WTC11 (cell line): ENCODE results near the gene EMC6.

Source experiments
- ATF1 ChIP-seq: sonication (generic); formaldehyde crosslinking; IDR thresholded peaks from 2 replicates; pipeline ENCODE4 v1.8.1; 2023; ENCODE audit warnings: mild to moderate bottlenecking, moderate library complexity, missing genetic modification reagents
- CBFB ChIP-seq: sonication (generic); formaldehyde crosslinking; IDR thresholded peaks from 2 replicates; pipeline ENCODE4 v1.8.1; 2022; ENCODE audit warnings: mild to moderate bottlenecking, low read depth, missing genetic modification reagents
- CREM ChIP-seq: sonication (generic); formaldehyde crosslinking; IDR thresholded peaks from 2 replicates; pipeline ENCODE4 v1.8.1; 2022; ENCODE audit warnings: mild to moderate bottlenecking, missing genetic modification reagents, moderate library complexity
- CTCF ChIP-seq: fragments of 200-600 bp; IDR thresholded peaks from 2 replicates; pipeline ENCODE4 v1.8.0; 2022; ENCODE audit warnings: antibody characterized with exemption
- E2F5 ChIP-seq: sonication (generic); formaldehyde crosslinking; IDR thresholded peaks from 2 replicates; pipeline ENCODE4 v1.8.1; 2022; ENCODE audit warnings: mild to moderate bottlenecking, moderate library complexity, missing genetic modification reagents
- ESRRA ChIP-seq: sonication (generic); formaldehyde crosslinking; IDR thresholded peaks from 2 replicates; pipeline ENCODE4 v1.8.1; 2022; ENCODE audit warnings: mild to moderate bottlenecking, missing genetic modification reagents, borderline replicate concordance
- FOXJ3 ChIP-seq: sonication (generic); formaldehyde crosslinking; IDR thresholded peaks from 2 replicates; pipeline ENCODE4 v1.9.0; 2021; ENCODE audit warnings: missing genetic modification reagents, mild to moderate bottlenecking, borderline replicate concordance
- JAZF1 ChIP-seq: fragments of 250-450 bp; sonication (Bioruptor Pico); IDR thresholded peaks from 2 replicates; pipeline ENCODE4 v1.9.0; 2021; ENCODE audit warnings: moderate library complexity, mild to moderate bottlenecking, inconsistent platforms
- MAX ChIP-seq: sonication (generic); formaldehyde crosslinking; IDR thresholded peaks from 2 replicates; pipeline ENCODE4 v1.8.0; 2022; ENCODE audit warnings: mild to moderate bottlenecking, missing genetic modification reagents
- NFYB ChIP-seq: sonication (generic); formaldehyde crosslinking; conservative IDR thresholded peaks from 2 replicates; pipeline ENCODE4 v1.8.0; 2022; ENCODE audit warnings: low read depth, missing genetic modification reagents
- USF1 ChIP-seq: sonication (generic); formaldehyde crosslinking; IDR thresholded peaks from 2 replicates; pipeline ENCODE4 v1.8.0; 2022; ENCODE audit warnings: mild to moderate bottlenecking, missing genetic modification reagents
- ZNF121 ChIP-seq: sonication (generic); formaldehyde crosslinking; IDR thresholded peaks from 2 replicates; pipeline ENCODE4 v1.8.0; 2023; ENCODE audit warnings: missing genetic modification reagents
- ZNF281 ChIP-seq: sonication (generic); formaldehyde crosslinking; IDR thresholded peaks from 2 replicates; pipeline ENCODE4 v1.8.0; 2023; ENCODE audit warnings: mild to moderate bottlenecking, missing genetic modification reagents
- ZNF512 ChIP-seq: sonication (generic); formaldehyde crosslinking; IDR thresholded peaks from 2 replicates; pipeline ENCODE4 v1.8.1; 2022; ENCODE audit warnings: missing genetic modification reagents, borderline replicate concordance

GRCh38 chr17:3636154-3636907 is 32.3 kb upstream of the EMC6 start, which contains the start of the genes CTNS and SHPK:
- TF ChIP-seq ATF1 (CRISPR knock-in tag) (peak; percentile 34; the same call in 1 of the 2 replicates), CTCF (no peak), USF1 (CRISPR knock-in tag) (peak; percentile 100), ZNF281 (CRISPR knock-in tag) (no peak), CREM (CRISPR knock-in tag) (no peak; the same call in 1 of the 2 replicates), NFYB (CRISPR knock-in tag) (peak; percentile 65), ESRRA (CRISPR knock-in tag) (0 out of 2 replicates have a peak, but pooled peaks have one; percentile 14), FOXJ3 (CRISPR knock-in tag) (no peak), MAX (CRISPR knock-in tag) (peak; percentile 92), E2F5 (CRISPR knock-in tag) (0 out of 2 replicates have a peak, but pooled peaks have one; percentile 46), ZNF121 (no peak), JAZF1 (no peak), CBFB (CRISPR knock-in tag) (0 out of 2 replicates have a peak, but pooled peaks have one; percentile 6), ZNF512 (CRISPR knock-in tag) (no peak)
